Gastroesophageal sphincter (tissue), 3 donors: ENCODE results near the gene FLOT2.

Experiments used
- CTCF ChIP-seq, 4 experiments: fragments of 200-600 bp in 2 of 4; fragments of 450-650 bp in 2 of 4; sonication (generic) in 1 of 4; IDR thresholded peaks; one replicate each; pipeline ENCODE4 v1.5.1; 2017 to 2019; ENCODE audit warnings: antibody characterized with exemption in 4 of 4, mild to moderate bottlenecking in 2 of 4, moderate library complexity in 2 of 4
- EP300 ChIP-seq: sonication (generic); formaldehyde crosslinking; IDR thresholded peaks from one replicate; pipeline ENCODE4 v1.6.1; 2017; ENCODE audit warnings: antibody characterized with exemption, mild to moderate bottlenecking

- no peak for TF ChIP-seq EP300
- no peak for TF ChIP-seq CTCF (IDR thresholded peaks at IDR 0.05)
Observed at GRCh38 chr17:28898527-28898955, 1.0 kb upstream of the FLOT2 start.
